SHP77 treated with DMSO at 0.1 percent for 48 hours (cell line): ENCODE data around the gene HOXA13.

Experiments used
- DNase-seq: peaks from one replicate; lab custom pipeline; 2025; lab: John Stamatoyannopoulos, UW

HOXA13 gene

GRCh38 chr7:27170426-27171324 lies 29.2 kb downstream of the HOXA13 start:
- DNase-seq, result no peak

DNA sequence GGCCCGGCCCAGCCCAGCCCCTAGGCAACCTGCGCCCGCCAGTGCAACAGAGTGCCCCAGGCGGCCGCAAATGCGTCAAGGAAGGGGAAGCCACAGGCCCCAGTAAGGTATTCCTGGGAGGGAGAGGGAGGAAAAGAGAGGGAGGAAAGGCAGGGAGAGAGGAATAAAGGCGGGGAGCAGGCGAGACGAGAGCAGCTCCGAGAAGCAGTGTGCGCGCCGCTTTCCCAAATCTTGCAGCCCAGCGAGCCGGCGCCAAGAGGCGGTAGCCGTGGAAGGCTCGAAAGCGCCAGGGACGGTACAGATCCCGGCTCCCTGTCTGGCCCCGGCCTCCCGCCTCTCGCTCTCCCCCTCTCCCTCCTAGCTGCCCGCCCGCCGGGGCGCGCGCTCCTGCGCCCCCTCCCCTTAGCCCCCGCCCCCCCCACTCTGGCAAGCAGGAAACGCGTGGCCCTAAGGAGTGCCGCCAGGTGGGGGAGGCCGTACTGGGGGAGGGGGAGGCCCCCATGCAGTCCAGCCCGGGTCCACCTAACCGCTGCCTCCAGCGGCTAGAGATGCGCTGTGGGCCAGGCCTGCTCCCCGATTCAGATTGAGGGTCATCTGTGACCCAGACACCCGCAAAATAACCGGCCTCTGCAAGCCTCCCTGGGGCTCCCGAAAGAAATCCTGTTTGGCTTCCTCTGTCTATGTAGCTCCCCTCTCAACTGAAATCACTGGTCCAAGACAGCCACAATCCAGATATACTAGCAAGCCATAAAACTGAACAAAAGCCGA lies 30.0 kb downstream of the HOXA13 start:
- no peak for DNase-seq

GRCh38 chr7:27168265-27168947 lies 31.5 kb downstream of the HOXA13 start:
- DNase-seq, result no peak

DNA sequence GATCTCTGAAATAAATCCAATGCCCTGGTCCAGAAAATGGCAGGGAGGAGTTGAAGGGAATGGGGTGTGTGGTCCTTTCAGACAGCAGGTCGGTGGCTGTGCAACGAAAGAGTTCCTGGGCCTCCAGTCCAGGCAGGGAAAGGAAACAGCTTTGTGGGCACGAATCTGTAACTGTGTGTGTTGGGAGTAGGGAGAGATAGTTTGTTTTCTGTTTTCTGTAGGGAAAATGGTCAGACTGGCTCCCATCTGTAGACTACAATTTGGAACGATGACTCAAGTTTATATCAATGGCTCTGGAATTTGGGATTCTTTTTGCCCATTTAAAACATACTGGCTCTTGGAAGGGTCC lies 32.0 kb downstream of the HOXA13 start:
- no peak for DNase-seq

- DNase-seq, result no peak
These were observed 33.1 kb downstream of the HOXA13 start for GRCh38 chr7:27166531-27167505.

DNA sequence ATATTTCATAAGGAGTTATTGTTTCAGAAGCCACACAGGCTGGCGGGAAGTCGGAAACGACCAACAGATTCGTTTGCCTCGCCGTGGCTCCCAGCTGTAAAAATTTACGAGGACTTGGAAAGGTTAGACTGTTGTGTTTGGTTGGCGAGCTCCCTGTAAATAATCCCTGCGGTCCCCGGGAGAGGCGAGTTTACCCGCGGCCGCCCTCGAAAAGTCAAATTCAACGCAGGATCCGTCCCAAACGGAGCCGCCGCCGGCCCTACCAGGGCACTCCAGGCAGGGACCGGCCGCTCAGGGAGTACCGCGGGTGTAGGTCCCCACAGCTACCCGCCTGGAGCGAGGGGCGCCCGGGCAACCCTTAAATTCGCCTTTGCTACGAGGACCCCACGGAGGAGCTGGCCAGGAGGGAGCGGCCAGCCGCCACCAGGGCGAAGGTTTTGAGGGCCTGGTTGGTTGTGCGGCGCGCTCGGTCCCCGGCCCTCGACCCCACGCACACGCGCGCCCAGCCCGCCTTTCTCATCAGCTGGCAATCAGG lies 33.8 kb downstream of the HOXA13 start:
- no peak for DNase-seq

- no peak for DNase-seq
These were observed 34.5 kb downstream of the HOXA13 start, which contains the start of gene HOXA9 for GRCh38 chr7:27165089-27165995. HOXA9 (minus strand) TSS chr7:27165537; CDS start chr7:27165457, 80 bp downstream.

DNA sequence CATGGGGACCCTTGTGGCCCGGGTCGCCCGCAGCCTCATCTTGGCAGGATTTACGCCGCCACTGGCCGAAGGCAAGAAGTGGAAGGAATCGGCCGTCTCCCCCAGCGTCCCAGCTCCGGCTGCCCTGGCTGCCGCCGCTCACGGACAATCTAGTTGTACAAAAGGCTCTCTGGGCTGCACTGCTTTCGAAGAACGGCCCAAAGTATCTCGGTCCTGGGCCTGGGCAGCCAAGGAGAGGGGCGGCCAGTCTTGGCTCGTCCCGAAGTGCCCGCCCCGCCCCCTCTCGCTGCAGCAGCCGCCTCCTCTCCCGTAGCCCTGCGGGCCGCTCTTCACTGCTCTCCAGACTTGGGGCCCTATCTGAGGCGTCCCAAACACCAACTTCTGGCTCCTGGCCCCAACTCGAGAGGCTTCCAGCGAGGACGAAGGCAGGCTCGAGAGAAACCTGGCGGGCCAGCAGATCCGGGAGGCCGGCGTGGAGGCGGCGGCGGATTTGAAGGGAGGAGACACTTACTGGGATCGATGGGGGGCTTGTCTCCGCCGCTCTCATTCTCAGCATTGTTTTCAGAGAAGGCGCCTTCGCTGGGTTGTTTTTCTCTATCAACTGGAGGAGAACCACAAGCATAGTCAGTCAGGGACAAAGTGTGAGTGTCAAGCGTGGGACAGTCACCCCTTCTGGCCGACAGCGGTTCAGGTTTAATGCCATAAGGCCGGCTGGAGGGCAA lies 35.4 kb downstream of the HOXA13 start:
- no peak for DNase-seq

GRCh38 chr7:27164045-27164366 lies 35.9 kb downstream of the HOXA13 start:
- DNase-seq, result no peak

DNA sequence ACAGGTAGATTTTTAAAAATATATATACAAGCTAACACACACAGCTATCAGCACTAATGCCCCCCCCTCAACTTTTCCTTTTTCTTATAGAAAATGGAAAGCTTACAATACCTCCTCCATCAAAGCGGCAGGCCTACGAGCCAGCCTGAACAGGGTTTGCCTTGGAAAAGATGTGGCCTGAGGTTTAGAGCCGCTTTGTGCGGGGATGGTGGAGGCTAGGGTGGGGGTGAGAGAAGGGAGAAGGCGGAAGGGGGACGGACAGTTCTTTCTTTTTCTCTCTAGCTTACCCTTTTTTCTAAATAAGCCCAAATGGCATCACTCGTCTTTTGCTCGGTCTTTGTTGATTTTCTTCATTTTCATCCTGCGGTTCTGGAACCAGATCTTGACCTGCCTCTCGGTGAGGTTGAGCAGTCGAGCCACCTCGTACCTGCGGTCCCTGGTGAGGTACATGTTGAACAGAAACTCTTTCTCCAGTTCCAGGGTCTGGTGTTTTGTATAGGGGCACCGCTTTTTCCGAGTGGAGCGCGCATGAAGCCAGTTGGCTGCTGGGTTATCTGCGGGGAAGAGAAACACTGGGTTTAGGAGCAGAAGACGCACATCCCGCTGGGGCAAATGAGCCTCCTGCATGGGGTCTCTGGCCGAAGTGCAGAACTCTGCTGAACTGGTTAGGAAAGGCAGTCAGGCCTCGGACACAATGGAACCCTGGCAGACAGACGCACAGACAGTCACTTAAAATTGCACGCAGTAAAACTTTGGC lies 36.4 kb downstream of the HOXA13 start:
- no peak for DNase-seq

GRCh38 chr7:27162561-27163287 lies 37.2 kb downstream of the HOXA13 start:
- DNase-seq, result no peak

DNA sequence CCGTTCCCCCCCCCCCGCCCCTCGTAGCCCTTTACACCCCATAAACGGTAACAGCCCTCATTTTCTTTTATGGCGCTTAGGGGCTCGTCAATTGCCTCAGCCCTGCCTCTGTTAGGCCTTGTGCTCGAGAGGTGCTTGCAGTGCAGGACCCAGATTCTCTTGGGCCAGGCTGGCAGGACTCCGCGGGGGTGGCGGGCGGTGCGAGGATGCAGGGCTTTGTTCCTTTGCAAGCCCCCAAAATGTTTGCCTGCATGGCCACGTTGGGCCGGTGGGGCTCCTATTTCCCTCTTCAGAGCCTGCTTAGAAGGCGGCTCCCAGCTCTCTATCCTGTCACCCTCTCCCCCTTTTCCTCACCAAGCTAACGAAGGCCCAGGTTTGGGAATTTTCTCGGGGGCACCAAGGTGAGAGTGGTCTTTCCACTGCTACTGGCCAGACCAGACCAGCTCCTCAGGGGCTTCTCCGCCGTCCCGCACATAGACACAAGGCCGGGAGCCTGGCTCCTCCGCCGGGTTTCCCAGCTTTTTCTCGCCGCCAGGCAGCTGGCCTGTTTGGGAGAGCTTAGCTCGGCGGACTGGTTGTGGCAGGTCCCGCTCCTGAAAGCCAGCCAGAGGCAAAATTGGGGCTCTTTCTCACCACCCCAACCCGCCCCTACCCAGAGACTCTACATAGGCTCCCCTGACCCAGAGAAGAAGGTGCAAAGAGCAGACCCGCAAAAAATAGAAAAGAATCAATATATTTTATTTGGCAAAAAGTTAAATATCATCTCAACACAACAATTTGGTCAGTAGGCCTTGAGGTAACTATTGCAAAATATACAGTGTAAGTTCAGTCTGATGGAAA lies 38.0 kb downstream of the HOXA13 start:
- no peak for DNase-seq

GRCh38 chr7:27161214-27161720 lies 38.6 kb downstream of the HOXA13 start:
- DNase-seq, result no peak

- peak; percentile 59 for DNase-seq
These were observed 39.2 kb downstream of the HOXA13 start for GRCh38 chr7:27160546-27161213.

DNA sequence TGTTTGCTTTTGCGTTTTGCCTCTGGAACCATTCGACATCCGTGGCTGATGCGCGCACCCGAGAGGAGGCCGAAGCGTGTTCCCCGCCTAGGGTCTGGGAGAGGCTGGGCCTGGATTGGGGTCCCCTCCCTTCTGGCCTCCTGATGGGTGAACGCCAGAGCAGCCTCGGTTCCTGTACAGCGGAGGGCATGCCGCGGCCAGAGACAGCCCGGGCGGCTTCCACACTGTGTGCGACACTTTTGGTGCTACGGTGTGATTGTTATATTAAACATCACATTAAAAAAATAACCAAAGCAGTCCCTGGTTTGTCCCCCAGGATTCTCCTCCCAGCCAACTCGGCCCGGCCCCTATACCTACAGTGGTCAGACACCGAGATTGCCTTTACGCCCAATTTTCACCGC lies 39.7 kb downstream of the HOXA13 start:
- no peak for DNase-seq
